ENCODE results near the gene SYT7. TPM values are rescaled to one million over a fixed set of nuclear protein-coding genes. Genes with fewer than 3 reads are reported as not detected.
"Not testable (repeated sequence)": the region's sequence is repeated elsewhere in the genome, so short reads cannot be mapped to it uniquely, and the experiment has no call there.

SYT7 gene
- total RNA-seq, 2 experiments from 2014 or later, result 0.15 TPM; not detected in 1

- CTCF ChIA-PET, result no interaction called here
- POLR2A ChIA-PET, result no interaction called here
These were observed 90.8 kb downstream of the SYT7 start for GRCh38 chr11:61489833-61490721.

- CTCF ChIA-PET, result interaction anchor here (0.7 to 1.0 kb wide), 2 partner anchors 8 to 11 kb away, joined by 3 to 4 read pairs; a partner anchor contains a TSS
- POLR2A ChIA-PET, result no interaction called here
These were observed 92.1 kb downstream of the SYT7 start for GRCh38 chr11:61488651-61489291.

- ChIA-PET CTCF (interaction anchor here (1.0 kb wide), 1 partner anchor 10 kb away, joined by 4 read pairs; no protein-coding TSS in a partner anchor), POLR2A (no interaction called here)
These were observed 93.4 kb downstream of the SYT7 start for GRCh38 chr11:61487342-61488025.

GRCh38 chr11:61486779-61487178 is 94.1 kb downstream of the SYT7 start:
- ChIA-PET CTCF (interaction anchor here (1.0 kb wide), 1 partner anchor 9 kb away, joined by 4 read pairs; no protein-coding TSS in a partner anchor), POLR2A (no interaction called here)

- ChIA-PET CTCF (no interaction called here), POLR2A (no interaction called here)
These were observed 94.8 kb downstream of the SYT7 start for GRCh38 chr11:61486011-61486620.

GRCh38 chr11:61485080-61485479 is 95.8 kb downstream of the SYT7 start:
- POLR2A ChIA-PET, result no interaction called here
- CTCF ChIA-PET, result no interaction called here

GRCh38 chr11:61484541-61484940 is 96.3 kb downstream of the SYT7 start:
- CTCF ChIA-PET, result interaction anchor here (1.0 kb wide), 1 partner anchor 32 kb away, joined by 5 read pairs; no protein-coding TSS in a partner anchor

GRCh38 chr11:61482513-61482912 is 98.4 kb downstream of the SYT7 start:
- CTCF ChIA-PET, result interaction anchor here (0.7 to 1.6 kb wide), 8 partner anchors 12 to 106 kb away, joined by 3 to 17 read pairs (median 3); no protein-coding TSS in a partner anchor
- POLR2A ChIA-PET, result no interaction called here

More at GRCh38 chr11:61484541-61484940, 96.3 kb downstream of the SYT7 start:
- POLR2A ChIA-PET, result no interaction called here

- CTCF ChIA-PET, result interaction anchor here (0.5 to 1.6 kb wide), 8 partner anchors 11 to 151 kb away, joined by 3 to 17 read pairs (median 3); no protein-coding TSS in a partner anchor
These were observed 99.1 kb downstream of the SYT7 start for GRCh38 chr11:61481806-61482205.

GRCh38 chr11:61480994-61481335 is 99.9 kb downstream of the SYT7 start:
- ChIA-PET POLR2A (no interaction called here), CTCF (interaction anchor here (1.0 to 7.2 kb wide), 4 partner anchors 8 to 40 kb away, joined by 3 to 72 read pairs (median 3); no protein-coding TSS in a partner anchor)

More at GRCh38 chr11:61481806-61482205, 99.1 kb downstream of the SYT7 start:
- POLR2A ChIA-PET, result no interaction called here

GRCh38 chr11:61480261-61480993 is 100.4 kb downstream of the SYT7 start:
- ChIA-PET CTCF (interaction anchor here (1.0 to 7.2 kb wide), 4 partner anchors 8 to 41 kb away, joined by 3 to 72 read pairs (median 3); no protein-coding TSS in a partner anchor), POLR2A (no interaction called here)

GRCh38 chr11:61479360-61480058 is 101.4 kb downstream of the SYT7 start:
- POLR2A ChIA-PET, result not testable (repeated sequence)
- CTCF ChIA-PET, result interaction anchor here (1.7 to 7.2 kb wide), 4 partner anchors 34 to 159 kb away, joined by 3 to 72 read pairs (median 10); no protein-coding TSS in a partner anchor

GRCh38 chr11:61477727-61478148 is 103.1 kb downstream of the SYT7 start:
- ChIA-PET POLR2A (no interaction called here), CTCF (interaction anchor here (0.5 to 7.2 kb wide), 16 partner anchors 9 to 727 kb away, joined by 3 to 72 read pairs (median 4); partner anchors contain the start of gene LRRC10B)

GRCh38 chr11:61477126-61477525 is 103.8 kb downstream of the SYT7 start:
- ChIA-PET CTCF (interaction anchor here (0.5 to 7.2 kb wide), 10 partner anchors 10 to 90 kb away, joined by 3 to 72 read pairs (median 4); partner anchors contain the start of gene LRRC10B), POLR2A (no interaction called here)

- ChIA-PET CTCF (interaction anchor here (1.5 to 7.2 kb wide), 3 partner anchors 19 to 41 kb away, joined by 5 to 72 read pairs (median 15); no protein-coding TSS in a partner anchor), POLR2A (no interaction called here)
These were observed 104.5 kb downstream of the SYT7 start for GRCh38 chr11:61476371-61476770.

- CTCF ChIA-PET, result interaction anchor here (0.6 to 7.2 kb wide), 2 partner anchors 42 to 171 kb away, joined by 3 to 72 read pairs; no protein-coding TSS in a partner anchor
- POLR2A ChIA-PET, result no interaction called here
These were observed 105.4 kb downstream of the SYT7 start for GRCh38 chr11:61475433-61475832.

GRCh38 chr11:61474013-61474643 is 106.7 kb downstream of the SYT7 start:
- ChIA-PET POLR2A (no interaction called here), CTCF (interaction anchor here (0.9 to 7.2 kb wide), 2 partner anchors 35 to 44 kb away, joined by 3 to 72 read pairs; no protein-coding TSS in a partner anchor)

All from activated CD8-positive, alpha-beta memory T cell treated with anti-CD3 and anti-CD28 coated beads for 36 hours (primary cell).